COLO668 (cell line): ENCODE data around the gene FAM135A.

Experiments used
- DNase-seq: peaks from one replicate; lab custom pipeline; 2025; ENCODE audit not compliant: unreplicated experiment; lab: John Stamatoyannopoulos, UW

Gene FAM135A

GRCh38 chr6:70413114-70413991, at the start of gene FAM135A:
Gene FAM135A (plus strand): TSS chr6:70413508. CDS start chr6:70428343, 14,835 bp downstream.
- peak; percentile 96 for DNase-seq

GRCh38 chr6:70363741-70364493, 49.4 kb upstream of the FAM135A start:
- DNase-seq = no peak

GRCh38 chr6:70369332-70369950, 43.9 kb upstream of the FAM135A start:
- DNase-seq = peak; percentile 40

- DNase-seq = no peak
These were observed 42.8 kb upstream of the FAM135A start for GRCh38 chr6:70370496-70370895.

- no peak for DNase-seq
These were observed 41.7 kb upstream of the FAM135A start for GRCh38 chr6:70371454-70372105.

- DNase-seq = no peak
These were observed 38.1 kb upstream of the FAM135A start for GRCh38 chr6:70375166-70375565.

GRCh38 chr6:70375882-70376281, 37.4 kb upstream of the FAM135A start:
- DNase-seq = no peak

- DNase-seq = no peak
These were observed 36.7 kb upstream of the FAM135A start for GRCh38 chr6:70376628-70377027.

- no peak for DNase-seq
These were observed 35.9 kb upstream of the FAM135A start for GRCh38 chr6:70377372-70377771.

GRCh38 chr6:70379473-70380013, 33.8 kb upstream of the FAM135A start:
- DNase-seq = no peak

- no peak for DNase-seq
These were observed 33.1 kb upstream of the FAM135A start for GRCh38 chr6:70380252-70380651.

- no peak for DNase-seq
These were observed 32.4 kb upstream of the FAM135A start for GRCh38 chr6:70380771-70381416.

GRCh38 chr6:70381417-70381782, 31.9 kb upstream of the FAM135A start:
- no peak for DNase-seq

- DNase-seq = no peak
These were observed 27.4 kb upstream of the FAM135A start for GRCh38 chr6:70385901-70386300.

GRCh38 chr6:70388814-70389213, 24.5 kb upstream of the FAM135A start:
- no peak for DNase-seq

GRCh38 chr6:70389261-70389660, 24.0 kb upstream of the FAM135A start:
- no peak for DNase-seq

- peak; percentile 13 for DNase-seq
These were observed 23.2 kb upstream of the FAM135A start for GRCh38 chr6:70390067-70390466.

- no peak for DNase-seq
These were observed 21.8 kb upstream of the FAM135A start for GRCh38 chr6:70391492-70391891.

- no peak for DNase-seq
These were observed 18.6 kb upstream of the FAM135A start for GRCh38 chr6:70394518-70395300.

GRCh38 chr6:70395301-70395672, 18.0 kb upstream of the FAM135A start:
- DNase-seq = no peak
